Right ventricle myocardium superior (tissue), 1 donor: ENCODE results near the gene XRCC3. TPM values are rescaled to one million over a fixed set of nuclear protein-coding genes. Genes with fewer than 3 reads are reported as not detected.
"Not testable (repeated sequence)": the region's sequence is repeated elsewhere in the genome, so short reads cannot be mapped to it uniquely, and the experiment has no call there.

Experiments used
- ATAC-seq: fragments of 200-7000 bp; cut with Tn5 transposase; one replicate; pipeline ENCODE4 v1.9.1; 2020; ENCODE audit warnings: mild to moderate bottlenecking; ENCODE audit not compliant: poor library complexity
- DNase-seq: peaks from one replicate; pipeline ENCODE4 v3.0.0-alpha.2; 2020
- intact Hi-C: fragments of 100-400 bp; cut with DNase I; formaldehyde crosslinking; loops from one replicate; pipeline ENCODE4 v1.11.2; 2022
- total RNA-seq: library from RNA; stranded (reverse); fragmentation: NEBNext Ultra II Directional; extraction: Animal tissue kit (Norgen Biotek cat#: 25700); gene quantifications from one replicate; pipeline ENCODE4 v1.2.1, GENCODE V29; 2021
- donor health status: DM: no; HTN: yes; CAD: no; lungs with severe emphysema.

The XRCC3 gene
- total RNA-seq, 1 donor from 2014 or later = 2.6 TPM

DNA sequence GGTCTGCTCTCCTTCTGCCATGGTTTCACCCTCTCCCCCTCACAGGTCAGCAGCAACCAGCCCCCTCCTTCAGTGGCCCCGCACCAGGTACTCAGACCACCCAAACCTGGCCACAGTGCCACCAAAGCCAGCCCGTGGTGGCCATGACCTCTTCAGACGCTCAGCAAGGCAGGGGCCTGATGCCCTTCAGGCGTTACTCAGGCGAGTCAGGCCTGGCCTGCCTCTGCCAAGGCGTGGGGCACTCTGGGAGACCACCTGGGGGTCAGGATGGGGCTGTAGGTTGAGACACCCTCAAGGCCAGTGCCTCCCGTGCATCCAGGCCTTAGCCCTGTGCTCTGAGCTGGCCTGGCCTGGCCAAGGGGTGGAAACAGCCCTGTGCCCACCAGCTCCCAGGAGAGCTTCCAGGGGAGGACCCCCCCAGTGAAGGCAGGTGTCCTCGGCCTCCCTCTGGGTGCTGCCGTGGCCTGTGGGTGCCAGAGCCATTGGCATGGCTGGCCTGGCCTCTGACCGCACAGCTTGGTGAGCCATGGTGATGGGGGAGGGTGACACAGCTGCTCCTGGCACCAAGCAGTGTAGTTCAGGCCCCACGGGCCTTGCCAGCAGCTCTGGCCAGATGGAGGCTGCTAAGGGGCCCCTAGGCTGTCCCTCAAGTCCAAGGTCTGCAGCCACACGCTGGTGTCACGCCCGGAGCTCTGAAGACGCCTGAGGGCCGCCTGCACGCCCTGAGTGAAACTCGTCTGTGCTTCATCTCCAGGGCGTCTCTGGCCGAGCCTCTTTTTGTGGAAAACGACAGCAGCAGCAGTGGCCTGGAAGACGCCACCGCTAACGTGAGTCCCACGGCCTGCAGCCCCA lies 15.1 kb downstream of the XRCC3 start:
- intact Hi-C loops = loop anchor here (10.0 kb wide), 1 partner anchor 125 kb away; no protein-coding TSS in a partner anchor
- ATAC-seq (peak; percentile 66), DNase-seq (peak; percentile 72)

- intact Hi-C loops = loop anchor here (10.0 kb wide), 1 partner anchor 124 kb away; no protein-coding TSS in a partner anchor
- ATAC-seq (no peak), DNase-seq (peak; percentile 40)
Observed at GRCh38 chr14:103699261-103699661, 16.0 kb downstream of the XRCC3 start.

- ATAC-seq (no peak), DNase-seq (peak; percentile 39)
- intact Hi-C loops = loop anchor here (10.0 kb wide), 1 partner anchor 124 kb away; no protein-coding TSS in a partner anchor
Observed at GRCh38 chr14:103698380-103699260, 16.6 kb downstream of the XRCC3 start.

- intact Hi-C loops = loop anchor here (10.0 kb wide), 1 partner anchor 123 kb away; no protein-coding TSS in a partner anchor
- no peak for DNase-seq
Observed at GRCh38 chr14:103697603-103698379, 17.5 kb downstream of the XRCC3 start.

GRCh38 chr14:103697206-103697602 lies 18.0 kb downstream of the XRCC3 start:
- intact Hi-C loops = loop anchor here (10.0 kb wide), 1 partner anchor 122 kb away; no protein-coding TSS in a partner anchor
- ATAC-seq (no peak), DNase-seq (no peak)

More at GRCh38 chr14:103697603-103698379, 17.5 kb downstream of the XRCC3 start:
- no peak for ATAC-seq

GRCh38 chr14:103696466-103697071 lies 18.7 kb downstream of the XRCC3 start:
- ATAC-seq = peak; percentile 44
- DNase-seq = peak; percentile 74
- intact Hi-C loops = loop anchor here (10.0 kb wide), 1 partner anchor 122 kb away; no protein-coding TSS in a partner anchor

DNA sequence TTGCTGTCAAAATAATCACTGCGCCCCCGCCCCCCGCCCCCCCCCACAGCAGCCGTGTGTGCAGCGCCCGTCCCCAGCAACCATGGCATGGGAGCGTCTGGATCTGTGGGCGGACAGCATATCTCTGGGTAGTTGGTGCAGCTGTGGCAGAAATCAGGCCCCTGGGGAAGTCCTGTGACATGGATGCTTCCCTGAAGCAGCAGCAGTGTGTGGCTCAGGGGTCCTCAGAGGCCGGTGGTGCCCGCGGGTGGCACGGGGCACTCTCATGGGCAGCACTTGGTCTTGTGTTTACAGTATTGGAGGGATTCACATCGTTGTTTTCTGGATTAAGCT lies 19.2 kb downstream of the XRCC3 start:
- intact Hi-C loops = loop anchor here (10.0 kb wide), 1 partner anchor 121 kb away; no protein-coding TSS in a partner anchor
- ATAC-seq (no peak), DNase-seq (no peak)

DNA sequence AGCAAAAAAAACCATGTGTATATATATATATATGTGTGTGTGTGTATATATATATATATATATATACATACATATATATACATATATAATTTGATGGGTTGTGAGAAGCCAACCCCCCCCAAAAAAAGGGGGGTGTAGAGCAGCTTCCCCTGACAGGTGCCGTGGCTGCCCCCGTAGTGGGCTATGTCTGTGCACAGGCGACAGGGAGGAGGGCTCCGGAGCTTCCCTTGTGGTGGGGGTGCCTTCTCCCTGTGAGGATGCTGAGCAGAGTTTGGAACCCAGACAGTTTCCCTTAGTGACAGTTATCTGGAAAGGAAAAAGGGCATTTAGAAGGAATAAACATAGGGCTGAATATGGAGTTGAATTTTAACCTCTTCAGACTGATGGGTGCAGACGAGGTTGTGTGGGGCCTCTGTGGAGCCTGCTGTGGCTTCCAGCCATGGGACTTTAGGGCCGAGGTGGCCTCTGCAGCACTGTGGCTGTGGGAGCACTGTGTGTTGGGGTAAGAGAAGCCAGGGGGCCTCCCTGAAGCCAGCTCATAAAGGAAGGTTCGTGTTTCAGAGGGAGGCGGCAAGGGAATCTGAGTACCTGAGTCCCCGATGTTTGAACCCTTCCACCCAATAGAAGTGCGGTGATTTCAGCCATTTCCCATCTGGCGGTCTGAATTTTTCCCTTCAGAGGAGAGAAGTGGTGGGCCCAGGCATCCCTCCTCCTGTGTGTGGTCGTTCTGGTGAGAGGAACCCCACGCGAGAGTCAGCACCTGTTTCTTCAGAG lies 19.8 kb downstream of the XRCC3 start:
- ATAC-seq = no peak
- no peak for DNase-seq
- intact Hi-C loops = loop anchor here (10.0 kb wide), 1 partner anchor 121 kb away; no protein-coding TSS in a partner anchor

DNA sequence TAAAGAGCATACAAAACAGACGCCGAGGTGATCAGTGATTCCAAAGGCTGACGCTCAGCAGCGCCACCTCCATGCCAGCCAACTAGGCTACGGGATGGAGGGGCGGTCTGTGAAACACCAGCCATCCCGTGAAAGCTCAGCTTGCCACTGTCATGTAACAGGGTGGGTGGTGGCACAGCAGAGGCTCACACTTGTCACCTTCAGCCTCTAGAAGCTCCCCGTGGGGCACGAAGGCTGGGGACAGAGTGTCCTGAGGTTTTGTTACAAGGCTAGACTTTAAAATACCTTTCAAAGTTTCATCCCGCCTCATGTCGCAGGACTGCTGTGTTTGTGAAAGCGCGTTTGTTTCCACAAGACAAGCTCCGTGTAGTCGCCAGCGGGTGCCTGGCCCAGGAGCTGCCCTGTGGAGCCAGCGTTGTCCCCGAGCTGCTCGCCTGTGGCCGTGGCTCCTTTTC lies 20.7 kb downstream of the XRCC3 start:
- DNase-seq (no peak), ATAC-seq (no peak)
- intact Hi-C loops = loop anchor here (10.0 kb wide), 1 partner anchor 120 kb away; no protein-coding TSS in a partner anchor

DNA sequence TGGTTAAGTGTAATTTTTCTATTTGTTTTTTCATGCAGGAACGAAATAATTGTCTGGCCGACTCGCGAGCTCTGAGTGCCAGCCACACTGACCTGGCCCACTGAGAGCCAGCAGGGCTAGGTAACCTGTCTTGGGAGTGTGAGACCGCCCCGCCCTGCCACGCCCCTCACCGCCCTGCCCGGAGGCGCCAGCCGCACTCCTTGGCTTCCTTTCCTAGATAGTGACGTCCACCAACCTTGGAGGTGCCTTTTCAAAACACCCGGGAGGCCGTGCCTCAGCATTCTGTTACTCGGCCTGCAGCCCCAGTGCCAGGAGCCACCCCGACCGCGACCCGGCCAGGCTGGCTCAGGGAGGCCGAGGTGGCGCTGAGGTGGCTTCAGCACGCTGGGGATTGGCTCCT lies 21.7 kb downstream of the XRCC3 start:
- ATAC-seq (no peak), DNase-seq (no peak)
- intact Hi-C loops = loop anchor here (10.0 kb wide), 1 partner anchor 119 kb away; no protein-coding TSS in a partner anchor

DNA sequence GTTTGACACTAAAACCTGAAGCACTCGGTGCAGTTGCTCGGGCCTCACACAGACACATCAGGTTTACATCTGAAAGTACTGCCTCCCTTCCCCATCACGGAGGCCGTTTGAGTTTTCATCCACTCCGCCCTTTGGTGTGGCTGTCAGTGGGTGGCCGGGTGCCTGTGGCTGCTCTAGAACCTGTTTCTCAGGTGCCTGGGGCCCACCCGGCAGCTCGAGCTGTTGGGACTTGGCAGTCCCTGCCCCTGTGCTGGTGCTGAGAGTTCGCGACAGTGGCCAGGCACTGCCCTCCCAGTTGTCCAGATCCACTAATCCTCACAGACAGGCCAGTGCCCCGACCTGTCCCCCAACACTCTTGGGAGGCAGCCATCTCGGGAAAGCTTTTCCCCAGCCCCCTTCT lies 22.4 kb downstream of the XRCC3 start:
- intact Hi-C loops = loop anchor here (10.0 kb wide), 1 partner anchor 118 kb away; no protein-coding TSS in a partner anchor
- ATAC-seq = no peak

GRCh38 chr14:103692159-103692558 lies 23.1 kb downstream of the XRCC3 start:
- intact Hi-C loops = loop anchor here (10.0 kb wide), 1 partner anchor 117 kb away; no protein-coding TSS in a partner anchor
- no peak for ATAC-seq
- no peak for DNase-seq

More for the DNA sequence above, 22.4 kb downstream of the XRCC3 start:
- no peak for DNase-seq

DNA sequence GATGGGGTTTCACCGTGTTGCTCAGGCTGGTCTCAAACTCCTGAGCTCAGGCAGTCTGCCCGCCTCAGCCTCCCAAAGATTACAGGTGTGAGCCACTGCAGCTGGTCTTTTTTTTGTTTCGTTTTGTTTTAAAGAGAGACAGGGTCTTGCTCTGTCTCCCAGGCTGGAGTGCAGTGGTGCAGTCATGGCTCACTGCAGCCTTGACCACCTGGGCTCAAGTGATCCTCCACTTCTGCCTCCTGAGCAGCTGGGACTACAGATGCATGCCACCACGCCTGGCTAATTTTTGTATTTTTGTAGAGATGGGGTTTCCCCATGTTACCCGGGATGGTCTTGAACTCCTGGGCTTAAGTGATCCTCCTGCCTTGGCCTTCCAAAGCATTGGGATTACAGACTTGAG lies 23.6 kb downstream of the XRCC3 start:
- DNase-seq, ATAC-seq: not testable (repeated sequence)
- intact Hi-C loops = loop anchor here (10.0 kb wide), 1 partner anchor 117 kb away; no protein-coding TSS in a partner anchor

GRCh38 chr14:103690332-103690731 lies 24.9 kb downstream of the XRCC3 start:
- ATAC-seq = no peak
- intact Hi-C loops = loop anchor here (10.0 kb wide), 1 partner anchor 116 kb away; no protein-coding TSS in a partner anchor

DNA sequence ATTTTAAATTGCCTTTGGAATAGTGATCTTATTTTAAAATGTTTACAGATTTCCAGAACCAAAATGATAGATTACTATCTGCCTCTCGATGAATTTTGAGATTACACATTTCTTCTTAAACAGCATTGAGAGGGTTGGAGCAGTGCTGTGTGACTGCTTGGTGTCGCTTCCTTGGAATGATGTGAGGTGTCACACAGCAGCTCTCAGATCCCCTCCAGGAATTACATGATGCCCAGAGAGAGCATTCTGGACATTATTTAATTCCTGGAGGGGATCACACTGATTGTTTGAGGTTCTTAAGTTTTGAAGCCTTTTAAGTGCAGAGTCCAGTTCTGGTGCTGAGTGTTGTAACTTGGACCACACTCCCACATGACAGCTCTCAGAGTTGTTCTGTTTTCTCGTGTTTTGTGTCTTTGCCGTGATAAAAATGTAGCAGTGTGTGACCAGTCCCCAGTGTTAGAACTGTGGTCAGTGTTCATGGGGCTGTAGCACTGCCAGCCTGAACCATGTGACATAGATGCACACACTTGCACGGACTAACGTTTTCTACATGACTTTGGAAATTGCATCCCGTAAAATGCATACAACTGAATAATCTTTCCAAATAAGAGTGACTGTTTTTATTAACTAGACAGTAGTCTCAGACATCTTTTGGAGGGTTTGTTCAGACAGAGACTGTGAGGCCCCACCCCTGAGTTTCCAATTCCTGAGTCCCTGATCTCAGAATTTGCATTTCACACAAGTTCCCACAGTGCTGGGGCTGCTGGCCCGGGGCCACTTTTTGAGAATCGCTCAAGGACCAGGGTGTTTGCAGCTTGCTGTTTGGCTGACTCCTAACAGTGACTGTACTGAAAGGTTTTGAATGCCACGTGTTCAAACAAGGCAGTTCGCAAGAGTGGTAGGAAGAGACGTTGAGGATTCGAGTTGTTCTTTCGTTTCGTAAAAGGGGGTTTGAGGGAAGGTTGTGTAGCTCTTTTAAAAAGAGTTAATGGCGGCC lies 26.0 kb downstream of the XRCC3 start:
- intact Hi-C loops = no loop called here
- DNase-seq = no peak
- peak; percentile 62 for ATAC-seq

More at GRCh38 chr14:103690332-103690731, 24.9 kb downstream of the XRCC3 start:
- DNase-seq = no peak
